Activated CD4-positive, alpha-beta T cell treated with anti-CD3 and anti-CD28 coated beads for 48 hours (primary cell): Measurements from ENCODE around the gene SEPTIN8.

Experiments used
- DNase-seq: peaks from one replicate; pipeline ENCODE4 v3.0.0-alpha.2; 2020

Gene SEPTIN8

DNA sequence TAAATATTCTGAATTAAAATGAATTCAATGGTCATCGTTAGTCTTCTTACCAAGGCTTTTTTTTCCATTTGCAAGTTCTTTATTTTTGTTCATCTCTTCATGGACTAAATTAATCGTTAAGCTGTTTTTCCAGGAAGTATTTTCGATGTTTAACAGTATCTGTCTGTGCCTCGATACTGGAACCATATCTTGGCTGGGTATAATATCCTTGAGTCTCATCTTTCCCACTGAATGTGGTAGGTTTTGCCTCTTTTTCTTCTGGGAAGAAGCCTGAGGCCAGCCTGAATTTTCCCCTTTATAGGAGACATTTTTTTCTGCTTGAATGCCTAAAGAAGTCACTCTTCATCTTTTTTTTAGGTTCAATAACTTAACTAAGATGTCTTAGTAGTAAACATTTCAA is 4.0 kb upstream of the SEPTIN8 start:
- DNase-seq = no peak

DNA sequence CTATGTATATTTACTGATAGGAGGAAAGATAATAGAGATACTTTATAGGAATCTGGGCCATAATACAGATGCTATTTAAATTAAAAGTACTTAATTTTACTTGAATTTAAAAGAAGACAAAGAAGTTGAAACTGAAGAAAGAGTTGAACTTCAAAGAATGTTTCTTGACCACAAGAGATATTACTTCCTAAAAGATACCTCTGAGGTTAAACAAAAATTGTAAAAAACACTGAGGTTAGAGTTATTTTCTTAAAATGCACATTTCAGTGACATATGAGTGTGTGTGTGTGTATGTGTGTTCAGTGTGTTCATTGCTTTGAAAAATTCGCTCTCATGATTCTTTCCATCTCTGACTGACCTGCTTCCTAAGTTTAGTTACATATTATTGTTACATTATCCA is 3.5 kb upstream of the SEPTIN8 start:
- DNase-seq = no peak

DNA sequence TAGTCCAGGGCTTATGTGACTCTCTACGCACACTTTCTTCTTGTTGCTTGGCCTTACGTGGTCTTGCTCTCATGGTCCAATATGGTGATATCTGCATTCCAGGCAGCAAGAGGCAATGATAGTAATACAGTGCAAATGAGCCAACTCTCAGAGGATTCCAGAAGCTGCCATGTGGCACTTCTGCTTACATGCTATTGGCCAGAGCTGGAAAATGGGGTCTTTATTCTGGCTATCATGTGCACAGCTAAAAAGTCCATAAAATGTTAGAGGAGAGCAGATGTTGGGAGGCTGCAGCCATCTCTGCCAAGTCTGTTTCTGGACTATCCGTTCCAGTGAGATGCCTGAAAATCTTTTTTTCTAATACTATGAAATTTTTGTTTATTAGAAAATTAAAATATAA is 2.9 kb upstream of the SEPTIN8 start:
- no peak for DNase-seq

DNA sequence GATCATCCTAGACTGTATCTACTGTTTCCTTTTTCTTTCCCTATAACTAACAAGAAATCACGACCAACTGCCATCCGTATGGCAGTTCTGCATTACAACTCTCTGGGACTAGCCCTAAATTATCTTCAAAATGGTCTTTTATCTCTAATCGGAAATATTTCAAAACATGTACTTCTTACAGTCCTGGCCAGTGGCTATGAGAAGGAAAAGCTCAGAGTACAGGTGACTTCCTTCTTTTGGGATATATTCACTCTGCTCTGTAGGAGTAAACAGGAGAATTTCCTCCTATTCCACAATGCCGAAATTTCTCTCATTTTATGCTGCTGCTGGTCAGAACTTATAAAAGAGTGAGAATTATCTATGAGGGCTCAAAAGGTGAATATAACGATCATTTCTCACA is 1.8 kb upstream of the SEPTIN8 start:
- no peak for DNase-seq

DNA sequence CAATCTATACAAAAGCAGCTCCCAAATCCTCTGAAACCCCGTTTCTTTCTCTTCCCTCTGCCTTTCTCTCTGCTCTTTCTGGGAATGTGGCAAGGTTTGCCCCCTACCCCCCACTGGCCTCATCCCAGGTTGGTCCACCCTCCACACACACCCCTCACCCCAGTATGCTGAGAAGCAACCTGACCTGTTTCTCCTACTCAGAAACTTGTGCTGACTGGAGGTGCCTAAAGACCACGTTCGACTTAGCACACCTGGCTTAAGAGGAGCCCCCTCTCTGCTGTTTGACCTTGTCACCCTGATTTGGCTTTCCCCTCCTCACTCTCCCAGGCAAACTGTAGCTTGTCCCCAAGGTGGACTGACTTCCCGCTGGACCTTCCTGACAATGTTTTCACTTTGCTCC is 1.1 kb upstream of the SEPTIN8 start:
- no peak for DNase-seq

DNA sequence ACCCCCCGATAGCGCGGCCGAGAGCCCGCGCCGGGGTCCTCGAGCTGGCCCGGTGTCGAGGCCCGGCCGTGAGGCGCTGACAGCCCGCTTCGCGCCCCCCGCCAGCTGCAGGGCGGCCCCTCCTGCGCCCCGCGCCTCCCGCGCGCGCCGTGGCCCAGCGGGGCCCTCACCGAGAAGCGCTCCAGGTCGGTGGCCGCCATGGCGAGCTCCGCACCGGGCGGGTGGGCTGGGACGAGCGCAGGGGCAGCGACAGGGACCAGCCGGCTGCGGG is 166 bp downstream of the SEPTIN8 start:
- DNase-seq = no peak

DNA sequence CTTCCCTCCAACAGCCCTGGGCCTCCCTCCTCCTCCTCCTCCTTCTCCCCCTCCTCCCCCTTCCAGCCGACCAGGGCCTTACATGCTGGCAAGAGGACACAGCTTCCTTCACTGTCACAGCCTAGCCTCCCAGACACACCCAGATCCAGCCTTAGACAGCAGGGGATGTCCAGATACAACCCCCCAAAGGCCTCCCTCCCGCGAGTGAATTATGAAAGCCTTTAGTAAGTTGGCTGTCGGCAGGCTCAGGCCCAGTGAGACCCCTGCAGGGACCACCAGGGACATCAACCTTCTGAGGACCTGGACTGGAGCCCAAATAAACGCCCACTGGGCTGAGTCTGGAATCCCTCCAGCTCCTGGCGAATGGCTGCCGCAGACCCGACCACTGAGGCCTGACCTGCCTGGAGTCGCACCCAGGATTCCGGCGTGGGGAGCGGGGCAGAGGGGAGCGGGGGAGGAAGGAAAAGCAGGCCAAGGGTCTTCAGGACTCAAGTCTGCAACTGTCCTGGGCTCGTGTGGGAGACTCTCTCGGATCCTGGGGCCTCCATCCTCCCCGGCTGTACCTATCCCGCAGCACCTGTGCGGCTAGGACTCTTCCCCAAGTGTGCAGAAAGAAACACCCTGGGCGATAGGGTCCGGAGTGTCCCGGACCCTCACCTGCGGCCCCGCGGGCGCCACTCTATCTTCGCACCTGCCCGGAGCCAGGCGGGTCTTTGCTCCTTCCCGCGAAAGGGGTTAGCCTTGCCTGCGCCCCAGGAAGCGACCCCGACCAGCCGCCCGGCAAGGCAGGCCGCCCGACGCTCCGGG is 705 bp downstream of the SEPTIN8 start:
- DNase-seq = no peak

DNA sequence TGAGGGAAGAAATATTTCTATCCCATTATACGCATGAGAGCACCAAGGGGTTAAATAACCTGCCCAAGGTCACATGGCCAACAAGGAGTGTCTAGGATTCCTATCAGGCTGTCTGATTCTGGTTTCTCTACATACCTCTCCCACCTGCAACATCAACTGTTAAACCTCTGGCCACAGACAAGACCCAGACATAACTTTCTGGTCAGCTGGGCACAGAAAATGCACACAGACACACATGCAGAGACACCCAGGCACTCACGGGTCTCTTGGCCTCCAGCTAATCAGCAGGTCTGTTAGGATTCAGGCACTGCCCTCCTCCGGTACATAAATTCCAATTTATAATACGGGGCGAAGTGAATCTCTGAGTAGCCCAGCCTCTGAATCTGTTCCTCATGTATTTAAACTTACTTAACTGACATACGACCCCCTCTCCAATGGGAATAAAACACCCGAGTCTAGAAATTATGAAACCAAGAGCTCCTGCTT is 1.5 kb downstream of the SEPTIN8 start:
- no peak for DNase-seq

DNA sequence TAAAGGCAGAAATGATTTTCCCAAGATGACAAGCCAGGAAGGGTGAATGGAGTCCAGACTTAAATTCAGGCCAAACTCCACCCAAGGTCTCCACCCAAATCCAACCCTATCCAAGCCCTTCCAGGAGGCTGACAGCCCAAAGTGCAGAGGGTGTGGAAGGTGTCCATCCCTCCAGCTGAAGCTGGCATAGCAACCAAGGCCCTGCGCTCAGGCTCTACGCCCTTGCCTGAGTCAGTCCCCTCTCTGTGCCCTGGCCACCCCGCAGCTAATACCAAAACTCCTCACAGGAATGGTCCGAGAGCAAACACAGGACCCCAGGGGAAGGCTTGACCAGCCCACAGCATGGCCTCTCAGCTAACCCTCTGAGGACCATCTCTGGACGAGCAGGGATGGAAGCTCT is 2.1 kb downstream of the SEPTIN8 start:
- no peak for DNase-seq

DNA sequence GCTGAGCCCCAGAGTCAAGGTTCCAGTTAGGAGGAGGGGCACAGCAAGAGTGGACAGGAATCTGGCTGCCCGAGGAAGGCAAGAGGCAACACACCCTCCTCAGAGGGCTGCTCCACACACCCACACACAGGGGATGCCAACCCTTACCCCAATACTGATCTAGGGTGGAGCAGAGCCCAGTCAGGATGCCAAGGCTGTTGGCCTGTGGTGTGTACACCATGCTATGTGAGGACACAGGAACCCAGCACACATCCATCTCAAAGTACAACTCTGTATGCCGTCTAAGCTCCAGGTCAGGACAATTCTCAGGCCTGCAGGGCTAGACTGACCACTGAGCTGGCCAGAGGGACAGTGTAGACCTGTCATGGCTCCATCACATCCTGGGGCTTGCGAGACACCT is 2.6 kb downstream of the SEPTIN8 start:
- DNase-seq = no peak

DNA sequence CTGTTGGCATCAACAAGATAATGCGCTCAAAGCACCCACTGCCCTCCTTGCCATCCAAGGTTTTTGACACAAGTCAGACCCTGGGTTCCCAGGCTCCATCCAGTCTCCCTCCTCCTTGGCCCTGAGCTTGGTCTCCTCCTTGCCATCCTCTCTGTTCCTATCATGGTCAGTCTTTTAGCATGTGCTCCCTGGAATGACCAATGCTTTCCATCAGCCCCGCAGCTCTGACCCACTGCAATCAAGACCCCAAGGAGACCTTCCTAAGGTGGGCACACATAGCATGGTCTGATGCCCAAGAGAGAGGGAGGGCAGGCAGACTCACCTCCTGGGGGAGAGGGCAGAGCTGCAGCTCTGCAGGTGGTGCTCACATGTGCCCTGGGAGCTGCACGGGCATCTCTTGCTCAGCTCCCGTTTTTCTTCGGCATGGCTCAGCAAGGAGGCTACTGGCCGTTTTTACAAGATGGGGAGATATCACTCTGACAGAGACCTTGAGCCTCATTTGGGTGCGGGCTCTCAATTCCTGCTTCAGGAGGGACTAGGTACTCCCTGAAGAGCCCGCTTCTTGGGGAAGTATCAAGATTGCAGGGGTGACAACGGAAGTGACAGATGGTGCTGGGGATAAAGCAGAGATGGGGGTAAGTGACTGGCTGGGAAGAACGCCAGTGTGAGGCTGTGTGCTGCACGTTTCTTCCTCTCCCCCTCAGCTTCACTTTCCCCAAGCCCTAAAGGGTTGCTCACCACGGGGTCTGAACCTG is 3.3 kb downstream of the SEPTIN8 start:
- no peak for DNase-seq

DNA sequence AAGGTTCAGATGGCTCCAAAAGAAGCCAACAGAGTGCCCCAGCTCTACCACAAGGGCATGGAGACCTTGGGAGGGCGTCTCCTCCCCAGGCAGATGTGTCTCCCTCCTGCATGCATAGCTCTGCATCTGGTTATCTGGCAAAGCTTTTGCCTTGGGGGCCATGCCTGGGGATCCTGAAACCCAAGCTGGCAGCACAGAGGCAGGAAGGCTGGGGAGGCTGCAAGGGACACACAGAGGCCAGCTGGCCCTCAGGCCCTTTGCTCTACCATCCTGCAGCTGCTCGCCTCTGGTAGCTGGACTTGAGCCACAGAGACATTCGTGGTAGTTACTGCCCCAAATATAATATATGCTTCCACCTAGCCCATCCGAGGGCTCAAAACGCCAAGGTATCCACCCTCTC is 3.9 kb downstream of the SEPTIN8 start:
- no peak for DNase-seq

DNA sequence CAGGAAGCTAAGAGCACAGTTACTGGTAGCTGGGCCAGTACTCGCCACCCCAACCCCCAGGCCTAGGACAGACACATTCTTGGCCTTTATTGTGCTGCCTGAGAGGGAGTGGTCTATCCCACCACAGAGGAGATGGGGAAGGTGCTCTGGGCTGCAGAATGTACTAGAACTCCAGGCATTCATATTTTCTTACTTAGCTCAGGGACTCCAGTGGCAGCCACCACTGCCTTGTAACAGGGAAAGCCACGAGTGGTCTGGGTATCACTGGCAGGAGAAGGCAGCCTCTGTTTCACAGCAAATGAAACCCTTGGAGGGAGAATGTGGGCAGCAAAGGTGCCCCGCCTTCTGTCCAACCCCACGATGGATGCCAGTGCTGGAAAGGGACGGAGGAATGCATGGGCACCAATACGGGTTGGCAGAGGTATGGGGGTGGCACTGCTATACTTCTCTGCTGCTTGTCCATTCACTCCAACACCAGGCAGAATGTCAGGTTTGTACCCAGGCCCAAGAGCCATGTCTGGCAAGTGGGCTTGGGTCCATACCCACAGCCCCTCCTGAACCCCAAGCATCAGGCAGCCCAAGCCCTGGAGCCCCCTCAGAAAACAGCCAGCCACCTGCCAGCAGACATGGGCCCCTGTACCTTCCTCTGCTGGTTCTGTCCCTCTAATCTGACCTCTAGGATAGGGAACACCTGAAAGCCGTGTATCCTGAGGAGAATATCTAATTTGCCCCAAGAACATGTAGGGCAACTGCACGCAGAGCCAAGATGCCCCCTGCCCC is 4.6 kb downstream of the SEPTIN8 start:
- DNase-seq = no peak

DNA sequence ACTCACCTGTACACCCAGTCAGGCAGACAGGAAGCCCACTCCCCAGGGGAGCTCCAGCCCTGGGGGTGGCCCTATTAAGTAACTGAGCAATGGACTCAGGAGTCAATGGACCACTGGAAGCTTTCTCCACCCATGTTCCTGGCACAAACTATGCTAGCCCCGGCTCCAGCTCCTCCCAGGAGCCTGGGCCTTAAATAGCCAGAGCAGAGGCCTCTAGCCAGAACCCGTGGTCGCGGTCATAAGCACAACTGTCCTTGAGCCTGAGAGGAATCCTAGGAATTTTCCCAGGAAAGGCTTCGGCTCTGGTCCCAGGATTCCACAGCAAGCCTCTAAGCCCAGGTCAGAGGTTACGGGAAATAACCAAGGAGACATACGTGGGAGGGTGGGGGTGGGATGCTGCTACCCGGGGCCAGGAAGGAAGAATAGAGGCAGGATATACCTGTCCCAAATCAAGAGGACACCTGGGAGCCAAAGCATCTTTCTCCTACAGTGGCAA is 5.5 kb downstream of the SEPTIN8 start:
- no peak for DNase-seq

DNA sequence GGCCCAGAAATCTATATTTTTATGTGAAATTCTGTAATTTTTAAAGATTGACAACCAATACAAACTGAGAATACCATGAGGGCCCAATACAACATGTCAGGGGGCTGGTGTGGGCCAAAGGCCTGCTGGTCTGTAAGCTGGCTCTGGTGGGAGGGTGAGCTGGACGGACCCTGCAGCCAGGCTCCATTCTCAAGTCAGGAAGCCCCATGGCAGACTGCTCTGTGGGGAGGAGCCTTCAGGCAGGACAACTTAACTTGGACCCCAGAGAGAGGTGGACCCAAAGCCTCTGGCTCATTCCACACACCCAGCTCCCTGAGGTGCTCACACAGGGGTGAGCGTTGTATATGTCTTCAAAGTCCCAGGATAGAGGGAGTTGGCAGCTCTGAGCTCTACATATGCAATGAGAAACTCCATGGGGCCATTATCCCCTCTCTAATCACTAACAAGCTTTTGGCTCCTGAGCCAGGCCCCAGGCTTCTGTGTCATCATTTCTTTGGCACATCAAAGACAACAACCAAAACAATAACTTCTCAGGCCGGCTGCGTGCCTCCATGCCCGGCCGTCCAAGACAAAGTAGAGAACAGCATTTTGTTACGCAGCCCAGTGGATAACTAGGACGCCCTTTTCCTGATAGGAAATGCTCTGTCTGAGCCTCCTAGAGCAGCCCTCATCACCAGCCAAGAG is 6.4 kb downstream of the SEPTIN8 start:
- DNase-seq = no peak

DNA sequence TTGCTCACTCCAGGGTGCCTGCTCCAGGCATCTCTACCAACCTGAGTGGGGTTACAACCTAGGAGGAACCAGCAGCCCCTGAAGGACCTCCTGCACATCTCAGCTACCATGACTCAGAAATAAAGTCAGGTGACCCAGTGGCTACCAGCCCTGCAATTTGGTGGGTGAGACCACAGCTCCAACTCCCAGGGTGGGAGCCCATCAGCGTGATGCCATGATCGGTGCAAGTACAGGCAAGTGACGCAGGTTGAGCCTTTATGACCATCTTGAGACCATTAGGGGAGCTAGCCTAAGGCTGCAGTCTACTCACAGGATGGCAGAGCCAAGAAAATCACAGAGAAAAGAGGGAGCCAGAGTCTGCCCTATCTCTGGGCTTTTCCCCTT is 8.6 kb downstream of the SEPTIN8 start:
- DNase-seq = no peak

DNA sequence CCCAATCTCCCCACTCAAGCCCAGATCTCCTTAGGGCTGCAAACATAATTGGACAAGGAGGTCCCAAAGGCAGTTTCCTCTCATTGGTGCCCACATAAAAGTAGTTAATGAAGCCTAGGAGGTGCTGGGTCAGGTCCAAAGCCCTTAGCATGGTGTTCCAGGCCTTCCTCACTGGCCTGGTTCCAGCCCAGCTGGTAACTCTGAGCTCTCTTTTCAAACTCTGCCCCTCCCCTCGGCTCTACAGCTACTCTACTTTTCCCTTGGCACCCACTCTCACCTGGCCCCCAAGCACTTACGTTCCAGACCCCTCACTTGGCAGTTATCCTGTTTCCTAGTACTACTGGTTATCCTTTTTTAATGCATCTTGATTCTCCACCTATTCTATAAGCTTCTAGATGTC is 9.9 kb downstream of the SEPTIN8 start:
- no peak for DNase-seq

DNA sequence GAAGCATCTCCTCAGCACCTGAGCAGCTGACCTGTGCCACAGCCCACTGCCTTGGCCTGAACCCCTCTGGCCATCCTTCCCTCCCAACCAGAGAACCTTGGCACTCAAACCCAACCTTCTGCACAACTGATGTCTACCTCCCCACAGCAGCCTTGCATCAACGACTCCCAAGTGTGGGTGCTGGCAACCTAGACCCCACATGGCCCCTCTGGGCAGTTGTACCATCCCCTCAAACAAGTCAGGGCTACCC is 10.3 kb downstream of the SEPTIN8 start:
- no peak for DNase-seq

DNA sequence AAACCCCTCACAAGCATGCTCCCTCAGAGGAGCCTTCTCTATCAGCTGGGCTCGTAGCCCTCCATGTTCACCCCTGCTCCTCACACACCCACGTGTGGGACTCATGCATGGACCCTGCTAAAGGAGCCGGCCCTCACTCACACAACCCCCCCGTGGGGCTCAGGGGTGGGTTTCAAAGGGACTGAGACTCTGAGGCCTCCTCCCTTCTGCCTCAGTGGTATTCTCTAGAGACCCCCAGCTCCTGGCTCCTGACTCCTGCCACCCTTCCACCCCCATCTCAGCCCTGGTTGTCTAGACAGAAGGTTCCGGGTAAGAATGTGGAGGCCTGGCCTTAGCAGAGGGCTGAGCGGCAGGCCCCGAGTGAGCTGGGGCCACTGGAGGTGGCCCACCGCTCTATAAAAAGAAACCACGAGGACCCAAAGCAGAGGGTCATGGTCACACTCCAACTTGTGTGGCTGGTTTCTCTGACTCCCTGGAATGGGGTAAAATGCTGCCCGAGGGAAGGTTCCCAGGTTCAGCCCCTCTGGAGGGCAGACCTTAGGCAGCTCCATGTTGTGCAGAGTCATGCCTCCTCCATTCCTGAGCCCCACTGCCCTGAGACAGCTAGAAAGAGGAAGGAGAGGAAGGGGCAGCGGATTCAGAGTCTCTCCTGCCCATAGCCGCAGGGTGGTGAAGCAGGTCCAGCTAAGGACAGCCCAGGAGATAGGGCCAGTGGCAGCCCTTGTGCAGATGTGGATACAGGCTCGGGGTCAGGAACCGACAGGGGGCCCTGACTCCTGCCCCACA is 10.8 kb downstream of the SEPTIN8 start:
- DNase-seq = no peak

DNA sequence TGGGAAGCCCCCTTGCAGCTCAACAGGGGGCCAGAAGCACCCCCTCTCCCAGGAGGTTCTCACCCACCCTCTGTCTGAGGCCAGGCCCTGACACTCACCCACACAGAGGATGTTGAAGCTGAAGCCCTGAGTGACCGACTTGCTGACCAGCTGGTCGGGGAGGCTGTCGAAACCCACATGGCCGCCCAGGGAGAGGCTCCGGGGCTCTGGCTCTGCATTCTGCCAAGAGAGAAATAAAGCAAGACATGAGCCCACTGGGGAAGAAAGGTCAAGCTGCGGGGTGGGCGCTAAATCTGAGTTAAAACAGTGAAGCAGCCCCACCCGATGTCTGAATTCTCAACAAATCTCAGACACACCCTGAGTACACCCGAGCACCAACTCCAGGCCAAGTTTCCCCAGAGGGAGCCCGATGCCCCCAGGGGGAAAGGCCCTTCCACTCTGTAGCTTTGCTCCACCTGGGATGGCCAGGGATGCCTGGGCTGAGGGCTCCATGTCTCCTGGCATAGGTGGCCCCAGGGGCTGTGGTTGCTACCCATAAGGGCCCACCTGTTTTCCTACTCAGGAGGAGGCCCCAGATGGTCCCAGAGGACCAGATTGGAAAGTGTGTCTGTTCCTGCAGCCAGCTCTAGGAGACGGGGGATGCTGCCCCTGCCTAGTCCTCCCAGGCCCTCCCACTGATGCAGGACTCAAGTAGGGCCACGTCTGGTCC is 11.6 kb downstream of the SEPTIN8 start:
- DNase-seq = no peak

DNA sequence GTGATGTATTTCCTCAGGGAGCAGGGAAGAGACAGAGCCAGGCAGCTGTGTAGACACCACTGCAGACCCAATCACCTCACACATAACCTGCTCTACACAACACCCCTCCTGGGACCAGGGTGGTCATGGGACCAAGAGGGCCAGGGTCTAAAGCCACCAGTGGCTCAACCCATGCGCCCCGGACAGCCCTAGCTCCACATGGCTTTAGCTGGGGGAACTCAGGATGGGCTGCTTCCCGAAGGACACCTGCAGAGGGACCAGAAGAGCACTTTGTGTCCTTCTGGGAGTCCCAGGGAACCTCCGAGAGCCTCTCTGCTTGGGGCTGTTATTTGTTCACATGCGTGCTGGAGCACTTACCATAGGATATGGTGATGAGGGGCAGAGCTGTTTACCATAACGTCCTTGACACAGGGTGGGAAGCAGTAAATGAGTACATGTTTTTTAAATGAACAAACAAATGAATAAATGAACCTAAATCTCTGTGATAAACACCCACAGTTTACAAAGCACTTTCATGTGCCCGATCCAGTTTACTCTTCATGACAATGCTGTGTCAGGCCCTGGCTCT is 12.3 kb downstream of the SEPTIN8 start:
- no peak for DNase-seq

DNA sequence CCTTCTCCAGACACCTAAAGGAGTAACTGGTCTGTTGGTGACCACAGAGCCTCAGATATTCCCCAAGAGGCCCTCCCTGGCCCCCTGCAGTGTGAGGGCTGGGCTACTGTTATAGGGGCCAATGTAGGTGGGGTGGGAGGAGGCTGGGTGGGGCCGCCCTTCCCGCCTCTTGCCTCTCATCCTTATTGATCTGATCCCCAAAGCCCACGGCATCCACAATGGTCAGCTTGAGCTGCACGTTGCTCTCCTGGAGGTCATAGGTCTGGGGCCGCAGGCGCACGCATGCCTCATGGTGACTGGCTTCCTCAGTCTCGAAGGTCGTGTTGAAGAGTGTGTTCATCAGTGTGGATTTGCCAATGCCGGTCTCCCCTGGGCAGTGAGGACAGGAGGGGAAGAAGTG is 13.0 kb downstream of the SEPTIN8 start:
- no peak for DNase-seq
